ENCODE results near the gene TMEM125.

The TMEM125 gene

GRCh38 chr1:43293896-43294760 lies 24.3 kb downstream of the TMEM125 start:
- ATAC-seq (no peak), DNase-seq (no peak)

DNA sequence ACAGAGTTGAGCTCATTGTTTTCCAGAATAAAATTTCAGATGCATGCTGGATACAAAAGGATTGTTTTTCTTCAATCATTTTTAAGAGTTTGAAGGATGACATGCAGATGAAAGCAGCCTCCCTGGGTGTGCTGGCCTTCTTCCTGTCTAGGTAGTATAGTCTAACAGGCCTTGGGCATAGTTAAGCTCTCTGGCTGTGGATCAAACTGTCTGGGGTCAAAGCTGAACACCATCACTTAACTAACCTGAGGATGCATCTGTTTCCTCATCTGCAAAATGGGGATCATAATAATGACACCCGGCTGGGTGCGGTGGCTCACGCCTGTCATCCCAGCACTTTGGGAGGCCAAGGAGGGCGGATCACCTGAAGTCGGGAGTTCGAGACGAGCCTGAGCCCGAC lies 25.0 kb downstream of the TMEM125 start:
- DNase-seq (no peak), ATAC-seq (no peak)

DNA sequence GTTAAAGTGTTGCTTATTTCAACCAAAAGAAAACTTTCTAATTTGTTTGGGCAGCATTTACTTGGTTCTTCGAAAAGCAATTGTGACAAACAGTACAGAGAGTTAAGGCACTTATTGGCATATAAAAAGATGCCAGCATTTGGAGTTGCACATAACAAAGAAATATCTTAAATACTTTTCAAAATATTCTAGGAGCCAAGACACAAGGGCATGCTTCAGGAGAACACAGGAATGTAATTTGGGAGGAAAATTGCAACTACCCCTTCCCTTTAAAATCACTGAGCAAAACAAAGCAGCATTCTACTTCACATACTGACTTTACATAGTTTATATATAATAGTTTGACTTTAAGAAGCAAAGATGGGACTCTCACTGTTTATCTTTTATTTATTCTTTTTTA lies 26.4 kb downstream of the TMEM125 start:
- no peak for DNase-seq
- no peak for ATAC-seq

- ATAC-seq, result no peak
- no peak for DNase-seq
Observed at GRCh38 chr1:43298055-43298454, 28.3 kb downstream of the TMEM125 start.

- no peak for ATAC-seq
- DNase-seq, result no peak
Observed at GRCh38 chr1:43299101-43299500, 29.3 kb downstream of the TMEM125 start.

GRCh38 chr1:43300378-43301094 lies 30.8 kb downstream of the TMEM125 start, which contains the start of gene TIE1:
Gene TIE1 (plus strand): TSS chr1:43300982. CDS start chr1:43301072, 90 bp downstream.
- no peak for ATAC-seq
- no peak for DNase-seq

GRCh38 chr1:43302201-43302600 lies 32.4 kb downstream of the TMEM125 start:
- no peak for DNase-seq
- no peak for ATAC-seq

- DNase-seq, result no peak
Observed at GRCh38 chr1:43302721-43303470, 33.1 kb downstream of the TMEM125 start.

GRCh38 chr1:43303471-43304313 lies 33.9 kb downstream of the TMEM125 start:
- no peak for ATAC-seq
- no peak for DNase-seq

More at GRCh38 chr1:43302721-43303470, 33.1 kb downstream of the TMEM125 start:
- no peak for ATAC-seq

DNA sequence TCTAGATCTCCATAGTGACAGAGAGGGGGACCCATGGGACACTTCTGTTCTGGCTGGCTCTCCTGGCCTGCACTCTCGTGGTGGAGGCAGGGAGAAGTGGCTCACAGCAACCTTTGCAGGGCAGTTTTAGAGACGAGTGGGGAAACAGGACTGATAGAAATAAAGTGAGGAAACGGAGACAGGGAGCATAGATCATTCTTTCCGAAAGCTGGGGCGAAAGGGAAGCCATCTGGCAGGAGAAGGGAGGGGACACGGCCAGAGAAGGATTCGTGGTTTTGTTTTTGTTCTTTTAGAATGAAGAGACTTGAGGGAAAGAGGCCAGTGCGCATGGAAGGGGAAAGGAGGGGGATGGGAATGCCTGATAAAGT lies 34.5 kb downstream of the TMEM125 start:
- no peak for ATAC-seq
- no peak for DNase-seq

GRCh38 chr1:43304771-43305300 lies 35.1 kb downstream of the TMEM125 start:
- no peak for ATAC-seq
- no peak for DNase-seq

DNA sequence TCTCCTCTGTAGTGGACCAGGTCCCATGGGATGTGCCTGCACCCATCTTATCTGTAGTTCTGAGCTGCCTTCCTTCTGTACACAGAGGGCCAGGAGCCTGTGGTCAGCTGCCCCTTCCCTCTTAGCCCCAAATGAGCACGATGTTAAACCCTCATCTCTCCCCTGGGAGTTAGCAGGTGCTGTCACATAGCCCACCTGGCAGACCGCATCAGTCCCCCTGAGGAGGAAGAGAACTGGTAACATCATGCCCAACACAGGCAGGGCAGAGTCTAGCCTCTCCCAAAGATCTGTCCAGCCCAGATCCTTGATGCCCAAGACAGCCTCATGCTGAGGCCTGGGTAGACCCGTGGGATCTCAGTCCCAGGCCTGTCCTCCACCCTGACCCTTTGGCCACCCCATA lies 35.7 kb downstream of the TMEM125 start:
- ATAC-seq (no peak), DNase-seq (no peak)

- ATAC-seq (no peak), DNase-seq (no peak)
Observed at GRCh38 chr1:43305926-43306687, 36.3 kb downstream of the TMEM125 start.

GRCh38 chr1:43306688-43307457 lies 37.1 kb downstream of the TMEM125 start:
- DNase-seq, result no peak
- no peak for ATAC-seq

GRCh38 chr1:43307458-43308158 lies 37.8 kb downstream of the TMEM125 start:
- no peak for ATAC-seq
- no peak for DNase-seq

DNA sequence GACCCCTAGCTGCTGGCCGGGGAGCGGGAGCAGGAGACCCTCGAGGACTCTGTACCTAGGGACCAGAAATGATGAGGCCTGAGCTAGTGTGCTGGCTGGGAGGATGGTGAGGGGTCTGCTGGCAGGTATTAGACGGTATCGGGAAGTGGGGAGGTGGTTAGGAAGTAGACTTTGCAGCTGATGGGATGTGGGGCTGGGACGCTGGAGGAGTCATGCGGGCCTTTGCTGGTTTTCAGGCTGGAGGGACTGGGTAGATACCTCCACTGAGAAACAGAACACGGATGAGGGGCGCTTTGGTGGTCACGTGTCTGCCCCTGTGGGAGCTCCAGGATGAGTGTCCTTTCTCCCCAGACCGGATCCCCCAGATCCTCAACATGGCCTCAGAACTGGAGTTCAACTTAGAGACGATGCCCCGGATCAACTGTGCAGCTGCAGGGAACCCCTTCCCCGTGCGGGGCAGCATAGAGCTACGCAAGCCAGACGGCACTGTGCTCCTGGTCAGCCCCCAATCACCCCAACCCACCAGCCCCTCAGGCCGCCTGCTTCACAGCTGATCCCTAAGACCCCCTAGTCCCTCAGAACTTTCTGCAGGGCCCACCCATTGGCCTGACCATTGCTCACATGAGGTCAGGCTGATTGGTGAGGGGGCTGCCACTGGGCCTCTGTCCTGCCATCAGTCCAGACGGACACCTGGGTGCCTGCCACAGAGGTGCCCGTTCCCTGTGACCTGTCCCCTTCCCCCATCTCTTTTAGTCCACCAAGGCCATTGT lies 39.0 kb downstream of the TMEM125 start:
- DNase-seq, result no peak
- no peak for ATAC-seq

- no peak for ATAC-seq
Observed at GRCh38 chr1:43309405-43310025, 39.7 kb downstream of the TMEM125 start.

DNA sequence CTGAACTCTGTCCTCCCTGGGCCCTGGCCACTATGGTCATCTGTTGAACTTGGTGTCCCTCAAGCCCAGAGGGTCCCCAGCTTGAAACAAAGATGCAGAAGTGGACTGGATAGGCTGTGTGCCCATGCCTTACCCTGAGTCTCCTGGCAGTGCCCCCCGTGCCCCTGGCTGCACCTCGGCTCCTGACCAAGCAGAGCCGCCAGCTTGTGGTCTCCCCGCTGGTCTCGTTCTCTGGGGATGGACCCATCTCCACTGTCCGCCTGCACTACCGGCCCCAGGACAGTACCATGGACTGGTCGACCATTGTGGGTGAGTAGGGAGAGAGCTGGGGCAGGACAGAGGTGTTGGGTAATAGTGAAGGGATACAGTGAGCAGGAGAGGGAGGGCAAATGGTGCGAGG lies 41.7 kb downstream of the TMEM125 start:
- no peak for ATAC-seq
- no peak for DNase-seq

More at GRCh38 chr1:43309405-43310025, 39.7 kb downstream of the TMEM125 start:
- DNase-seq, result no peak
